ENCODE measurements around the gene PTPRQ. TPM values are rescaled to one million over a fixed set of nuclear protein-coding genes. Genes with fewer than 3 reads are reported as not detected.

Gene PTPRQ
- total and polyA plus RNA-seq, 10 donors: under 0.01 to 0.09 (median 0.03) TPM; not detected in 7

DNA sequence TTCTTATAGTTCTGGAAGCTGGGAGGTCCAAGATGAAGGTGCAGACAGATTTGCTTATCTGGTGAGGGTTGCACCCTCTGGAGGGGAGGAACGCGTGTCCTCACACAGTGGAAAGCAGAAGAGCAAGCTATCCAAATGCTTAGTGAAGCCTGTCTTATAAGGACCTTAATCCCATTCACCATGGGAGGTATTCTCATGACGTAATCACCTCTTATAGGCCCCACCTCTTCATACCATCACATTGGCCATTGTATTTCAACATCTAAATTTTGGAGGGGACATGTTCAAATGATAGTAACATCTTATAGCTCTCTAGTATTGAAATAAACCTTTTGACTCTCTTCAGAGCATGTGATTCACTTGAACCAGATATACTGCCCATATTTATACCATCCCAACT lies 158.4 kb downstream of the PTPRQ start:
- no peaks in the 10 kb centered on the region for H3K36me3 ChIP-seq
- no peak overlapping the region for H3K27ac ChIP-seq
- DNase-seq: no peak
- no peaks in the 10 kb centered on the region for H3K9me3 ChIP-seq
- no peak for TF ChIP-seq POLR2AphosphoS5 (IDR thresholded peaks at IDR 0.05)
- no peak for TF ChIP-seq POLR2A (IDR thresholded peaks at IDR 0.05)
- TF ChIP-seq, protein P1, sequence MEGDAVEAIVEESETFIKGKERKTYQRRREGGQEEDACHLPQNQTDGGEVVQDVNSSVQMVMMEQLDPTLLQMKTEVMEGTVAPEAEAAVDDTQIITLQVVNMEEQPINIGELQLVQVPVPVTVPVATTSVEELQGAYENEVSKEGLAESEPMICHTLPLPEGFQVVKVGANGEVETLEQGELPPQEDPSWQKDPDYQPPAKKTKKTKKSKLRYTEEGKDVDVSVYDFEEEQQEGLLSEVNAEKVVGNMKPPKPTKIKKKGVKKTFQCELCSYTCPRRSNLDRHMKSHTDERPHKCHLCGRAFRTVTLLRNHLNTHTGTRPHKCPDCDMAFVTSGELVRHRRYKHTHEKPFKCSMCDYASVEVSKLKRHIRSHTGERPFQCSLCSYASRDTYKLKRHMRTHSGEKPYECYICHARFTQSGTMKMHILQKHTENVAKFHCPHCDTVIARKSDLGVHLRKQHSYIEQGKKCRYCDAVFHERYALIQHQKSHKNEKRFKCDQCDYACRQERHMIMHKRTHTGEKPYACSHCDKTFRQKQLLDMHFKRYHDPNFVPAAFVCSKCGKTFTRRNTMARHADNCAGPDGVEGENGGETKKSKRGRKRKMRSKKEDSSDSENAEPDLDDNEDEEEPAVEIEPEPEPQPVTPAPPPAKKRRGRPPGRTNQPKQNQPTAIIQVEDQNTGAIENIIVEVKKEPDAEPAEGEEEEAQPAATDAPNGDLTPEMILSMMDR (IDR thresholded peaks at IDR 0.05 in 8 of 11, conservative IDR thresholded peaks at IDR 0.05 in 3 of 11): no peak
- intact Hi-C loops (cut with DNase I; ENCODE audit: low total_unique reads): no loop called here
- no peaks in the 10 kb centered on the region for H3K27me3 ChIP-seq (replicated peaks in 1 of 7)
- H3K4me3 ChIP-seq: no peak overlapping the region
- H3K4me1 ChIP-seq: no peaks in the 10 kb centered on the region
- 74 to 90% (median 89%) methylated on average over 3 of the region's 3 CpGs for WGBS, 5 donors

DNA sequence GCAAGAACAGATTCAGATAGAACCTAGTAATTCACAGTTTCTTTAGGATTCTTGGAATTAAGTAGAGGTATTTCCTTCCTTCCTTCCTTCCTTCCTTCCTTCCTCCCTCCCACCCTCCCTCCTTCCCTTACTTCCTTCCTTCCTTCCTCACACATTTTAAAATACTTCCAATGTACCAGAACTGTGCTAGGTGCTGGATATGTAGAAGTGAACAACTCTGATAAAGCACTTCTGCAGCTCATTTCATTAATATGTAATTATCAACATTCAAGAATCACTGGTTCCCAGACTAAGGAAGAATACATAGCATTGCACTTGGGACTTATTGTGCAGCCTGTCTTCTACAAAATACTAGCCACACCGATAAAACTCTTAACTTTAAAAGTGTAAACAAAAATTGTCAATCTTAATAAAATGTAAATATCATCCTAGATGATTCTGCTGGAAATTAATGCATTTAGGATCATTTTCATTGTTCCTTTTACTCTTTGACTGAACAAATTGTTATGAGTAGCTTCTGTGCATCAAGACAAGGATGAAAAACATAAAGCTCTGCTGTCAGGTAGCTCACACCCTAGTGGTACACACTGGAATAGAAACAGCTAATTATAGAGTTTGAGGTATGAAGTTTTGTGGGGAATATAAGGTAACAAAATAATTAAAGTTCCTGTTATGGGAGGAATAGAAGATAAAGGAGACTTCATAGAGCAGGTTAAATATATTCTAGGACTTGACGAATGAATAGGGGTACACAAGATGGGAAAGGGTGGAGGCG lies 163.5 kb downstream of the PTPRQ start:
- WGBS, 5 donors: 62 to 70% (median 68%) methylated on average over 3 of the region's 3 CpGs
- Histone ChIP-seq H3K4me3 (no peak overlapping the region), H3K36me3 (no peaks in the 10 kb centered on the region), H3K27me3 (replicated peaks in 1 of 7) (no peaks in the 10 kb centered on the region), H3K9me3 (no peaks in the 10 kb centered on the region), H3K27ac (no peak overlapping the region), H3K4me1 (no peaks in the 10 kb centered on the region)
- TF ChIP-seq, protein P1 (IDR thresholded peaks at IDR 0.05 in 8 of 11, conservative IDR thresholded peaks at IDR 0.05 in 3 of 11): no peak
- TF ChIP-seq POLR2AphosphoS5 (IDR thresholded peaks at IDR 0.05) (no peak), POLR2A (IDR thresholded peaks at IDR 0.05) (no peak)
- DNase-seq: no peak
- intact Hi-C loops (cut with DNase I; ENCODE audit: low total_unique reads): no loop called here

DNA sequence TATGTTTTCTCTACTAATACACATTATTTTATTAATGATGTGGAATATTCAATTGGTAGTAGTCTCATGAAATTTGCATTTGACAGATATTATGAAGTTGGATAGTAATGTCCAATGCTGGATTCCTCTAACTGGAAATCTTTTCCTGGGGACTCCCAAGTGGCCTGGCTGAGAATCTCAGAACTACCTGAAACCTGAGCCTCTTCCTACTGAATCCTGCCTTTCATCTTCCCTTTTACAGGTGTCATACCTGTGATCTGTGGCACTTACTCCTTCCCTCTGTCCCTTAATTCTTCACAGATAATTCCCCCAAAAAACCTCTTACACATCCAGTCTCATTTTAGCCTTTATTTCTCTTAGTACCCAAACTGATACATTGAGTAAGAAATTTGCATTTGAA lies 173.7 kb downstream of the PTPRQ start:
- DNase-seq: no peak

DNA sequence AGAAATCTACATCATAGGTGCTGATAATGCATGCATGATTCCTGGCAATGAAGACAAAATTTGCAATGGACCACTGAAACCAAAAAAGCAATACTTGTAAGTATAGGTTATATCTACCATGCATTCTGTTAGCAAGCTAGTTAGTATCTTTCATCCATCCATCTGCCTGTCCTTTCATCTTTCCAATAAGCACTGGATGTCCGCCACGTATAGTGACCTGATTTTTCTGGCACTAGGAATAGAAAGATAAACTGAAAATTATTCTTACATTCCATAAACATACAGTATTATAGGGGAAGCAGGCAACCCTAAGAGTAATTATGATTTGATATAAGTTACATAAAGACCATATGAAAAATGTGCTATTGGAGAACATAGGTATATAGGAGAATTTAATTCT lies 176.2 kb downstream of the PTPRQ start:
- intact Hi-C loops (cut with DNase I; ENCODE audit: low total_unique reads): no loop called here
- DNase-seq: no peak
- Histone ChIP-seq H3K4me3 (no peak overlapping the region), H3K27ac (no peak overlapping the region), H3K9me3 (no peaks in the 10 kb centered on the region), H3K4me1 (no peaks in the 10 kb centered on the region), H3K27me3 (replicated peaks in 1 of 7) (no peaks in the 10 kb centered on the region), H3K36me3 (no peaks in the 10 kb centered on the region)
- TF ChIP-seq, protein P1 (IDR thresholded peaks at IDR 0.05 in 8 of 11, conservative IDR thresholded peaks at IDR 0.05 in 3 of 11): no peak
- no peak for TF ChIP-seq POLR2A (IDR thresholded peaks at IDR 0.05)
- TF ChIP-seq POLR2AphosphoS5 (IDR thresholded peaks at IDR 0.05): no peak
- WGBS, 5 donors: 84 to 95% (median 92%) methylated on average over 2 of the region's 2 CpGs

More for the DNA sequence above, 173.7 kb downstream of the PTPRQ start:
- Histone ChIP-seq H3K27me3 (replicated peaks in 1 of 7) (no peaks in the 10 kb centered on the region), H3K4me1 (no peaks in the 10 kb centered on the region), H3K27ac (no peak overlapping the region), H3K9me3 (no peaks in the 10 kb centered on the region), H3K36me3 (no peaks in the 10 kb centered on the region), H3K4me3 (no peak overlapping the region)
- no peak for TF ChIP-seq POLR2AphosphoS5 (IDR thresholded peaks at IDR 0.05)
- TF ChIP-seq POLR2A (IDR thresholded peaks at IDR 0.05): no peak
- TF ChIP-seq, protein P1 (IDR thresholded peaks at IDR 0.05 in 8 of 11, conservative IDR thresholded peaks at IDR 0.05 in 3 of 11): no peak
- intact Hi-C loops (cut with DNase I; ENCODE audit: low total_unique reads): no loop called here

Measured in spleen (tissue), 11 donors.